GM18511 (cell line): ENCODE measurements around the gene LARGE1.
A peak's percentile ranks its signal among the peaks of the same experiment; 100 is the strongest.
"Not testable (repeated sequence)": the region's sequence is repeated elsewhere in the genome, so short reads cannot be mapped to it uniquely, and the experiment has no call there.

ENCODE experiments used
- ATAC-seq: cut with Tn5 transposase; IDR thresholded peaks from one replicate; pipeline ENCODE4 v1.9.1; 2021; ENCODE audit warnings: mild to moderate bottlenecking, moderate library complexity; ENCODE audit not compliant: unreplicated experiment

The LARGE1 gene

DNA sequence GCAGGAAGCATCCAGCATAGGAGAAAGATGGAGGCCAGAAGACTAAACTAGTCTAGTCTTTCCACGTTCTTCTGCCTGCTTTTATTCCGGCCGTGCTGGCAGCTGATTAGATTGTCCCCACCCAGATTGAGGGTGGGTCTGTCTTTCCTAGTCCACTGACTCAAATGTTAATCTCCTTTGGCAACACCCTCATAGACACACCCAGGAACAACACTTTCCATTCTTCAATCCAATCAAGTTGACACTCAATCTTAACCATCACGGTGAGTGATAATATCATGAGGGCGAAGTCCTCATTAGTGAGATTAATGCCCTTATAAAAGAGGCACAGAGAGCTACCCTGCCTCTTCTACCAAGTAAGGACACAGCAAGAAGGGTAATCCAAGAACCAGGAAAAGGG lies 424.2 kb downstream of the LARGE1 start:
- no peak for ATAC-seq

DNA sequence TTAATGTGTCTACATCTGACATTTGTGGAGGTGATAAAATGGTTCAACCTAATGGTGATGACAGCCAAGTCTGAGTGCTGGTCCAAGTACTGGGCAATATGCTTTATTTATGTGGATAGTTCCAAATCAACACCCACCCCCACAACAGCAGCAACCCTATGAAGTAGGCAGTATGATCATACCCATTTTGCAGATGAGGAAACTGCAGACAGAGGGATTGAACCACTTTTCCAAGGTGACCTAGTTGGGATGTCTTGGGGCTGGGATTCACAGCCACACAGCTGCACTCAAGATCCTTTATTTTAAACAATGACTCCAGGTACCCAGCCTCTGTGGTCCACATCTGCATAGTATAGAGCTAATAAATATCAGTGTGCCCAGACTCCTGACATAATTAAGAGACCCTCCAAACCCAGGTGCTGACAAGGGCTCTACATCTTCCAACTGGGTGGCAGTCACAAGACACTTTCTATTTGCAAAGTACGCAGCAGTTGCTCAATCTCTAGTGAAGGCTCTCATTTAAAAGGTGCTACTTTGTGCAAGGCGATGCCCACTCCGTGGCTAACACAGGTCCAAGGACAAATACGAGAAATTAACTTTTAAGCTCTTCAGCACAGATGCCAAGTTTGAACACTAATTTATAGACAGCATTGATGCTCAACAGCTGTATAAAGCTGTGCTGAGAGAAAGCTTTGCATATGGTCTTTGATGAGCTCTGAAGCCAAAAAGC lies 426.6 kb downstream of the LARGE1 start:
- no peak for ATAC-seq

DNA sequence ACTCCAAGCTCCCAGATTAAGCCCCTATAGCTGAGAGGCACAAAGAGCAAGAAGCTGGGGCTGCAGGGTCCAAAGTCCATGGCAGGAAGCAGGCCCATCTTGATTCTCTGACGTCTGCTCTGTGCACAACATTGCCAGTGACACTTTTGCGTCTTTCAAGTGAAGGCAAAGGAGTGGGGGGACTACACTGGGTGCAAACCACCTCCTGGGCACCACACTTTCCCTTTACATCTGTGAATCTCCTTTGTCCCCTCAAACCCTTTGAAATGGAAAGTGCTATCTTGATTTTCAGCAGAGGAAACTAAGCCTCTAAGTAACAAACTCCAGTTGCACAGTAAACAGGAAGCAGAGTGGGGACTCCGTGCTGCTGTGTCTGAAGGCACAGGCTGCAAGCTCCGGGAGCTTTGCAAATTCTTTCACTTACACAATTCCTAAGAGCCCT lies 428.0 kb downstream of the LARGE1 start:
- no peak for ATAC-seq

DNA sequence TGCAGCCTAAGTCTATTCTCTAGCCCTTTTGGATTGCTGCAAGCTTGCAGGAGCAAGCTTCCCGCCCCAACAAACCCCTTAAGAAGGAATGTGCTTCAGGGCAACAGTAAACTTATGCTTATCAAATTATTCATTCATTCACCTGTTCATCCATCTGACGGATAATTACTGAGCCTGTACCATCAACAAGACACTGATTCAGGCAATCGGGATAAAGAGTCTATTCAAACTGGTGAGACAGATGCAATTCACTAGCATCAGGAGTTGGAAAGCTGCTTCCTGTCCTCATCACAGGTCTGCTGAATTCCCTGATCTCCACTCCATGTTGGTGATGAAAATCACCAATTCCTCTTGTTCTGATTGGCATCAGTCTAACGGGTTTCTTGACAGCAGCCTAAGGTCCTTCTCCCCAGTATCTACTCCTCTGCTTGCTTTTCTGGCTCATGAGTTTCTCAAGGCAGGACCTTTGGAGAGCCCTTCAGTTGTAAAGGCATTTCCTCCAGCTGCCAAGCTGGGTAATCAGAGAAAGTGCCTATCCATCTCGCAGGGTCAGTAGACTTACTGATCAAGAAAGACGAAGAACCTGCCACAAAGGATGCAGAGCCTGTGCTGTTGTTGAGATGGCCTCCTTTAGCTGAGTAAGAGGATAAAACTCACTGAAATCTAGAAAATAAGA lies 433.1 kb downstream of the LARGE1 start:
- no peak for ATAC-seq

GRCh38 chr22:33481550-33481949 lies 438.7 kb downstream of the LARGE1 start:
- no peak for ATAC-seq

DNA sequence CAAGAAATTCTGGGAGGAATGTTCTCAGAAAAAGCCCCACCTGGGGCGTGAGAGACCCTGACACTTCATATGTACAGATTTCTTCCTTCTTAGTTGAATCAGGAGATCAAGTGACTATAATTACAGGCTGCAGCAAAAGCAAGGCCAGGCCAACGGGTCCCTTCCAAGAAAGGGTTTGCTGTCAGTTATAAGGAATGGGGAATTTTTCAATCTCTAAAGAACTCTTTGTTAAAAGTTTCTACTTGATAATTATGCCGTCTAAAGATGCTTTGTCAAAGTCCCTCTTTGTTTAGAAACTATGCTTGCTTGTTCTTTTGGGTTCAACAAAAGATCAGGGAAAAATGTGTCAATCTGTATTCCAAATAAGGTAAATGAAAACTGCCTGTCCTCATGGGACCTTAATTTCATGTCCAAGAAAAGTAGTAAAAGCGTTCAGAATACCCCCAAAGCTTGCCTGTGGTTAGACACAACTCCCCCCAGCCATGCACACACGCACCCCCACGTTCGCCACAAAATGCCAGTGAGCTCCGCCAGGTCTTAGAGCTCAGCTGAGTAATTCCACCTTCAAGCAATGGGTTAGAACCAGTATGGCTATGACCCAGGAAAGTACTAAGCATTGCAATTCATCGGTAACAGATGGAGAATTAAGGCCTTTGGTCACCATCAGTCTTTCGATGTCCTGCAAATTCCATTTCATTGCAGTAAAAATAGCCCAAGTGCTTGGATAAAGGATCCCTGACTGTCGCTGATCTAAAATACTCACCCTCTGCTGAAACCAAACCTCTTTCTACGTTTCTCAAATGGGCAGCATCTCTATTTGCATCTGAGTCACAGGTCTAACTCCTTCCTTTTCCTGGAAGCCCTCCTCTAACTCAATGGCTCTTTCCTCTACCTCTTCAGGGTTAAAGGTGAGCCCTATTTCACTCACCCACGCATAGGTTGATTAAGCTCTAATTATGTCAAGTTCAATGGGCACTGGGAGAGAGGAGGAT lies 442.9 kb downstream of the LARGE1 start:
- ATAC-seq: no peak

GRCh38 chr22:33476716-33477115 lies 443.6 kb downstream of the LARGE1 start:
- ATAC-seq: no peak

DNA sequence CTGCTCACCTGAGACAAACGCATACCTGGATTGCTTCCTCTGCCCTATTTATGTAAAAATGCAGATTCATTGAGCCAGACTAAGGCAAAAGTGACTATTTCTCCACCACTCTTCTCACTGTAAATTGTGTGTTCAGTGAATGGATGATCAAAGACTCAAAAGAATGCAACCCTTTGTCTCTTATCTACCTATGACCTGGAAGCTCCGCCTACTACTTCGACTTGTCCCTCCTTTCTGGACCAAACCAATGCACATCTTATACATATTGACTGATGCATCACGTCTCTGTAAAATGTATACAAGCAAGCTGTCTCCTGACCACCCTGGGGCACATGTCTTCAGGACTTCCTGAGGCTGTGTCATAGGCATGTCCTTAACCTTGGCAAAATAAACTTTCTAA lies 444.1 kb downstream of the LARGE1 start:
- no peak for ATAC-seq

DNA sequence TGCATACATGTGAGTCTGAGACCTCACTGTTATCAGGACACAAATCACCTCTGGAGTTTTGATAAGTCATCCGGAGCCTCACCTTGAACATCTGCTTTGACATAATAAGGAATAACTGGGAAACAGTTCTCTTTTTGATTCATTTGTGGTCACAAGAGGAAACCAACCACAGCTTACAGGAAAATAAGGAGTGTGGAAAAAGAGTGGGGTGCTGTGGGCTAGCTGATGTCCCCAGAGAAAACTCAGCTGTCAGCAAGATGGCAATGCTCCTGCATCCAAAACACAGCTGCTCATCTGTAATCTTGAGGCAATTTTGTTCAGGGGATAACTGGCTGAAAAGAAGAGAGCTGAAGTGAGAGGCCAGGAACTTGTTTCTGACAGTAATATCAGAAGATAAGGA lies 445.7 kb downstream of the LARGE1 start:
- ATAC-seq: no peak

- peak; percentile 77 for ATAC-seq
These were observed 447.6 kb downstream of the LARGE1 start for GRCh38 chr22:33472462-33473344.

- ATAC-seq: no peak
These were observed 449.8 kb downstream of the LARGE1 start for GRCh38 chr22:33470456-33470855.

GRCh38 chr22:33467620-33468095 lies 452.6 kb downstream of the LARGE1 start:
- no peak for ATAC-seq

- no peak for ATAC-seq
These were observed 453.2 kb downstream of the LARGE1 start for GRCh38 chr22:33467080-33467479.

GRCh38 chr22:33465554-33465953 lies 454.7 kb downstream of the LARGE1 start:
- ATAC-seq: no peak

- ATAC-seq: no peak
These were observed 455.6 kb downstream of the LARGE1 start for GRCh38 chr22:33464698-33465097.

DNA sequence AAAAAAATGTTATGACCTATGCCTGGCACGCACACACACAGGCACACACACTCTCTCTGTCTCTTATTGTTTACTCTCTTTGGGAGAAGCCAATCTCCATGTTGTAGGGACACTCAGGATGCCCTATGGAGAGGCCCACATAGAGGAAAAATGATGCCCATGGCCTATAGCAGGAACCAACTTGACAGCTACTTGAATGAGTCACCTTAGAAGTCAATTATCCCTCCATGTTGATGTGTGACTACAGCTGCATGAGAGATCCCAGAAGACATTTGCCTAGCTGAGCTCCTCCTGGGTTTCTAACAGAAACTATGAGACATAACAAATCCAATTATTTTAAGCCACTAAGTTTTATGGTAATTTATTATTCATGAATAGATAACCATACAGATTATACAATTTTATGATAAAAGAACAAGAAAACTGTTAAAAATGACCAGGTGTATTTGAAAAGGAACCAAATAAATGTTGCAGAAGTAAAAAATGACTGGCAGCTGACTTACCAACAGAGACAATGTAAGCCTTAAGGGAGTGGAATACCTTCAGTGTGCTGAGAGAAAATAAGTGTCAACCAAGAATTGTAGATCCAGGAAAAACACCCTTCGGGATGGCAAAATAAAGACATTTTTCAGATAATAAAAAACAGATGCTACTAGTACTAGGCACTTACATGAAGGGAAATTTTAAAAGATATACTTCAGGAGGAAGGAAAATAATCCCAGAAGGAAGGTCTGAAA lies 458.4 kb downstream of the LARGE1 start:
- ATAC-seq: no peak

DNA sequence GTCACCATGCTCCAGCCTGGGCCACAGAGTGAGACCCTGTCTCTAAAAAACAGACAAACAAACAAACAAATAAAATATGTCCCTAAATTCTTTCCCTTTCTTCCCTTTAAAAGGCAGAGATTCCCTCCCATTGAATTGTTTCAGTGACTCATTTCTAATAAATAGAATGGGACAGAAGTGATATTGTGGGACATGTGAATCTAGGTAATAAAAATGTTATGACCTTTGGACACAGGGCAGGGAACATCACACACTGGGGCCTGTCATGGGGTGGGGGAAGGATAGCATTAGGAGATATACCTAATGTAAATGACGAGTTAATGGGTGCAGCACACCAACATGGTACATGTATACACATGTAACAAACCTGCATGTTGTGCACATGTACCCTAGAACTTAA lies 459.0 kb downstream of the LARGE1 start:
- ATAC-seq: not testable (repeated sequence)

- no peak for ATAC-seq
These were observed 461.1 kb downstream of the LARGE1 start for GRCh38 chr22:33459137-33459536.

- no peak for ATAC-seq
These were observed 463.8 kb downstream of the LARGE1 start for GRCh38 chr22:33456511-33456910.

DNA sequence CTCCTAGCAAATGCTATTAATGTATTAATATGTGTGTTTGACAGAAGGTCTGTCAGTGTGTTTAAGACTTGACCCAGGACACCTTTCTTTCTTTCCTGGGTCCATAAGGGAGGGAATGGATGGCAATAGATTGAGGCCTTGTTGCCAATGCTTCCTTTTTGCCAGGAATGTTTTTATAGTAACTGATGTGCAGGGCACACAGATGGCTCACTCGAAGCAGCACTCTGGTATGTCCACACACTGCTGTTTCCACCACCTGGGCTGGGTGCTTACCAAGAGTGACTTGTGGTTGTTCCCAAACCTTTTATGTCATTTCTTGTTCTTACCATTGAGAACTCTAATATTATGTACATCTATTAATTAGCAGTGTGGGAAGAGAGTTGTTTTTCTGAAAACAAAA lies 465.2 kb downstream of the LARGE1 start:
- no peak for ATAC-seq
